ENCODE data around the gene NSFL1C.

DNA sequence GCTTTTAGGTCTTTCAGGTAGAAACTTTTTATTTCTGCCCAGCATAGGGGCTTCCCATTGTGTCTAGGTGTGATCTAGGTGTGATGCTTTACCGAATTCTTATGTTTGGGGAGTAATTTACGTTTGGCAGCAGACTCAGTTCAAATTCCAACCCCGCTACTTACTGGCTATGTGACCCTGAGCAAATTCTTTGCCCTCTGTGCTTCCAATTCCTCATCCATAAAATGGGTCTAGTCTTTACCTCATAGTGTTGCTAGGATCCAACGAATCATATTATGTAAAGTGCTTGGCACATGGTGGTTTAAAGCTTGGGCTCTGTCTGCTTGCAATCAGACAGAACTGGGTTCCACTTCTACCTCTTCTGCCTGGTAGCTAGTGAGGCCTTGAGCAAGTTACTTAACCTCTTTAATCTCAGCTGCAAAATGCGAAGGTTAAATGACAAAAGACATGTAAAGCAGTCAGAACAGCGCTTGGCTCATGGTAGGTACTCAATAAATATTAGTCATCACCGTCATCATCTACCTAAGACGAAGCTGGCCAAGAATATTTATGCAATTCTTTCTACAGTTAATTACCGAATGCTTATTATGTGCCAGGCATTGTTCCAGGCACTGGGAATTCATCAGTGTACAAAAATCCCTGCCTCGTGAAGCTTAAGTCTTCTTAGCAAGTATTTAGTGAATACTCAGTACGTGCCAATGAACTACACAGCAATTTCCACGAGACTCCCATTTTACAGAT is 1.0 kb downstream of the NSFL1C start:
- TF ChIP-seq POLR2A (IDR thresholded peaks at IDR 0.05; ENCODE audit: low read depth): no peak
- no peak for TF ChIP-seq CTCF (IDR thresholded peaks at IDR 0.05)
- TF ChIP-seq EP300 (IDR thresholded peaks at IDR 0.05): no peak
